Peyer's patch (tissue), 4 donors: ENCODE measurements around the gene AGAP1. TPM values are rescaled to one million over a fixed set of nuclear protein-coding genes. Genes with fewer than 3 reads are reported as not detected.

Experiments
- DNase-seq, 3 donors: peaks; one replicate each; pipeline ENCODE4 v3.0.0-alpha.2; 2017 to 2019
- H3K27ac ChIP-seq, 4 donors: fragments of 200-600 bp; sonication (generic); one replicate each; pipeline ENCODE4 v1.5.1; 2016 to 2019
- H3K27me3 ChIP-seq, 2 donors: fragments of 200-600 bp; sonication (generic); one replicate each; pipeline ENCODE4 v1.5.1; 2019
- H3K36me3 ChIP-seq, 3 donors: fragments of 200-600 bp; sonication (generic); one replicate each; pipeline ENCODE4 v1.5.1; 2016 to 2019
- H3K4me1 ChIP-seq, 4 donors: fragments of 200-600 bp; sonication (generic); one replicate each; pipeline ENCODE4 v1.5.1; 2016 to 2019
- H3K4me3 ChIP-seq, 4 donors: fragments of 200-600 bp; sonication (generic); 1 replicate in 3 of 4; 2 replicates in 1 of 4; pipeline ENCODE4 v1.5.1; 2016 to 2019; ENCODE audit warnings: mild to moderate bottlenecking in 1 of 4
- H3K9me3 ChIP-seq, 4 donors: fragments of 200-600 bp; sonication (generic); one replicate each; pipeline ENCODE4 v1.5.1; 2016 to 2019; ENCODE audit warnings: mild to moderate bottlenecking in 1 of 4
- CTCF ChIP-seq, 6 experiments: fragments of 450-650 bp in 4 of 6; fragments of 200-600 bp in 2 of 6; sonication (generic) in 1 of 6; IDR thresholded peaks; one replicate each; pipeline ENCODE4 v1.5.1; 2017 to 2019; ENCODE audit warnings: antibody characterized with exemption in 6 of 6, mild to moderate bottlenecking in 3 of 6, moderate library complexity in 1 of 6
- POLR2A ChIP-seq, 2 donors: fragments of 450-650 bp; IDR thresholded peaks; one replicate each; pipeline ENCODE4 v1.5.1; 2017; ENCODE audit warnings: antibody characterized with exemption in 2 of 2, mild to moderate bottlenecking in 2 of 2, moderate library complexity in 2 of 2
- total RNA-seq, 4 donors: library from RNA; depleted of rRNA; stranded (reverse); fragments of >200 nt; gene quantifications; one replicate each; pipeline ENCODE4 v1.1.0, GENCODE V29; 2016

The AGAP1 gene
- total RNA-seq, 4 donors from 2014 or later = 55.7 to 79.1 (median 66.9) TPM

GRCh38 chr2:235835810-235836209 lies 342.0 kb downstream of the AGAP1 start:
- no peak overlapping the region for H3K27ac ChIP-seq
- TF ChIP-seq CTCF (IDR thresholded peaks at IDR 0.05) (no peak), POLR2A (IDR thresholded peaks at IDR 0.05) (no peak)
- no peaks in the 10 kb centered on the region for H3K4me1 ChIP-seq

GRCh38 chr2:235836491-235836911 lies 342.7 kb downstream of the AGAP1 start:
- Histone ChIP-seq H3K27ac (no peak overlapping the region), H3K4me1 (no peaks in the 10 kb centered on the region), H3K4me3 (no peak overlapping the region), H3K36me3 (peaks cover 0 to 8% (median 0%) of the 10 kb centered on the region in 3 donors), H3K9me3 (no peaks in the 10 kb centered on the region), H3K27me3 (no peaks in the 10 kb centered on the region)
- TF ChIP-seq CTCF (IDR thresholded peaks at IDR 0.05) (no peak), POLR2A (IDR thresholded peaks at IDR 0.05) (no peak)
- DNase-seq = no peak

More at GRCh38 chr2:235835810-235836209, 342.0 kb downstream of the AGAP1 start:
- Histone ChIP-seq H3K27me3 (no peaks in the 10 kb centered on the region), H3K36me3 (peaks cover 0 to 8% (median 0%) of the 10 kb centered on the region in 3 donors), H3K9me3 (no peaks in the 10 kb centered on the region), H3K4me3 (no peak overlapping the region)
- DNase-seq = no peak

DNA sequence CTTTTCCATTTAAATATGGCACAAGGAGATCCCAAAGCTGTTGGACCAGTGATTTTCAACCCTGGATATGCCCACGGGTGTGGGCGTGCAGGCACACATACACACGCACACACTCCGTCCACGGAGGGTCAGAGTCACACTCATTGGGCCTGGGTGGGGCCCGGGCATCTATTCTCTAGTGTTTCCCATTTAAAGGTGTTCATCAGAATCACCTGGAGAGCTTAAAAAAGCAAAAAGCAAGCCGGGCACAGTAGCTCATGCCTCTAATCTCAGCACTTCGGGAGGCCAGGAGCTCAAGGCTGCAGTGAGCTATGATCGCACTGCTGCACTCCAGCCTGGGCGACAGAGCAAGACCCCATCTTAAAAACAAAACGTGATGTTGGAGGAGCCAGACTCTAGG lies 345.4 kb downstream of the AGAP1 start:
- Histone ChIP-seq H3K27me3 (no peaks in the 10 kb centered on the region), H3K9me3 (no peaks in the 10 kb centered on the region), H3K4me3 (no peak overlapping the region), H3K36me3 (peaks cover 0 to 4% (median 0%) of the 10 kb centered on the region in 3 donors), H3K27ac (no peak overlapping the region), H3K4me1 (no peaks in the 10 kb centered on the region)
- TF ChIP-seq CTCF (IDR thresholded peaks at IDR 0.05) = no peak
- TF ChIP-seq POLR2A (IDR thresholded peaks at IDR 0.05) = no peak
- DNase-seq = no peak

- H3K27ac ChIP-seq = no peak overlapping the region
- no peak for TF ChIP-seq POLR2A (IDR thresholded peaks at IDR 0.05)
- no peak for TF ChIP-seq CTCF (IDR thresholded peaks at IDR 0.05)
- H3K27me3 ChIP-seq = no peaks in the 10 kb centered on the region
- no peaks in the 10 kb centered on the region for H3K9me3 ChIP-seq
- DNase-seq = no peak
- H3K4me1 ChIP-seq = no peaks in the 10 kb centered on the region
- no peak overlapping the region for H3K4me3 ChIP-seq
- no peaks in the 10 kb centered on the region for H3K36me3 ChIP-seq
These were observed 346.1 kb downstream of the AGAP1 start for GRCh38 chr2:235839974-235840373.

DNA sequence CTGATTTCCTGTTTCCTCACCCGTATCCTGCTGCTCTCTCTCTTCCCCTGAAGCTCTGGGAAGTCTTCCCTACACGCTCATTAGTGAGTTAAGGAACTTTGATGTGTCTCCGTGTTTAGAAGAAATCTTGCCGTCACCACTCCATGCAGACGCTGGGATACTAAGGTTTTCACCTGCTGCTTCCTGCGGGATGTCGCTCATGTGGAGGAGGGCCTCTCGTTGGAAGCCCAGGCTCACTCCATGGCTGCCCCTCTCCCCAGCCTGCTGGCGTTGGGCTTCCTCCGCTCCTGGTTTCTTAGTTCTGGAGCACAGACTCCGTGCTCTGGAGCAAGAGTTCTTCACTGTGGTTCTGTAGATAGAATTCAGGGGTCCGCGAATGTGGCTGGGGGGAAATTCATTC lies 348.0 kb downstream of the AGAP1 start:
- H3K9me3 ChIP-seq = no peaks in the 10 kb centered on the region
- TF ChIP-seq CTCF (IDR thresholded peaks at IDR 0.05) = no peak
- no peak for TF ChIP-seq POLR2A (IDR thresholded peaks at IDR 0.05)
- DNase-seq = no peak
- H3K4me3 ChIP-seq = no peak overlapping the region
- no peak overlapping the region for H3K27ac ChIP-seq
- H3K4me1 ChIP-seq = no peaks in the 10 kb centered on the region
- no peaks in the 10 kb centered on the region for H3K27me3 ChIP-seq
- no peaks in the 10 kb centered on the region for H3K36me3 ChIP-seq

DNA sequence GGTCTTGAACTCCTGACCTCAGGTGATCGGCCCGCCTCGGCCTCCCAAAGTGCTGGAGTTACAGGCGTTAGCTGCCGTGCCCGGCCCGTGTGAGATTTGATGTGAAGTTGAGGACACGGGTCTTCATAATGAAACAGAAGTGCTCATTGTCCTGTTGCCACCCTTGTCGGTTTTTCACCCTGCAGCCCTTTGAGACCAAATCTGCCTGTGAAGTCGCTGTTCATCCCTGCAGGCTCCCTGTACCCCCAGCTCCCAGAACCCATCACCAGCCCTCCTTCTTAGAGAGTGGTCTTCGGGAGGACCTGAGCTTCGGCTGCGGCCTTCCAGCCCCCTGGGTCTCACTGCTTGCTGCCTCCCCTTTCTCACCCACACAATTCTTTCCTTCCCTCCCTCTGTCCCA lies 349.1 kb downstream of the AGAP1 start:
- TF ChIP-seq CTCF (IDR thresholded peaks at IDR 0.05) = no peak
- no peak for TF ChIP-seq POLR2A (IDR thresholded peaks at IDR 0.05)
- no peak for DNase-seq
- Histone ChIP-seq H3K9me3 (no peaks in the 10 kb centered on the region), H3K36me3 (peaks cover 0 to 3% (median 0%) of the 10 kb centered on the region in 3 donors), H3K4me3 (no peak overlapping the region), H3K27ac (no peak overlapping the region), H3K27me3 (no peaks in the 10 kb centered on the region), H3K4me1 (no peaks in the 10 kb centered on the region)
